Astrocyte of the hippocampus (primary cell): Measurements from ENCODE around the gene DCLK1.
"Not testable (repeated sequence)": the region's sequence is repeated elsewhere in the genome, so short reads cannot be mapped to it uniquely, and the experiment has no call there.

Experiments
- DNase-seq: peaks from one replicate; pipeline ENCODE4 v3.0.0; 2011; ENCODE audit warnings: low read depth, low spot score

The DCLK1 gene

GRCh38 chr13:36088001-36088400 lies 43.2 kb downstream of the DCLK1 start:
- no peak for DNase-seq

DNA sequence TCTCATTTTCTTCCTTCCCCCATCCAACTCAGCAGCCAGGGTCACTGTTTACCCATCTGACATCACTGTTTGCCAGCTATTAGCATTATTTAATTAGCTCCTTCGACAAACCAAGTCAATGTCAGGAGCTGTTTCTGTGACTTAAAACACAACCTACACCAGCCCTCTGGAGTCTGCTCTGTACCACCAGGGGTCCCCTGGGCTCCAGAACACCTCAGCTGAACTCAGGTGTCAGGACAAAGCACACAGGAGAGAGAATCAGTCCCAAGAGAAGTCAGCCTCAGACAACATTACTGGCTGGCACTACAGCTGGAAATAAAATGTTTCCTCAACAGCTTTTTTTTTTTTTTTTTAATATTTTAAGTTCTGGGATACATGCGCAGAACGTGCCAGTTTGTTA lies 45.1 kb downstream of the DCLK1 start:
- DNase-seq: no peak

- DNase-seq: no peak
Observed at GRCh38 chr13:36084131-36084530, 47.1 kb downstream of the DCLK1 start.

DNA sequence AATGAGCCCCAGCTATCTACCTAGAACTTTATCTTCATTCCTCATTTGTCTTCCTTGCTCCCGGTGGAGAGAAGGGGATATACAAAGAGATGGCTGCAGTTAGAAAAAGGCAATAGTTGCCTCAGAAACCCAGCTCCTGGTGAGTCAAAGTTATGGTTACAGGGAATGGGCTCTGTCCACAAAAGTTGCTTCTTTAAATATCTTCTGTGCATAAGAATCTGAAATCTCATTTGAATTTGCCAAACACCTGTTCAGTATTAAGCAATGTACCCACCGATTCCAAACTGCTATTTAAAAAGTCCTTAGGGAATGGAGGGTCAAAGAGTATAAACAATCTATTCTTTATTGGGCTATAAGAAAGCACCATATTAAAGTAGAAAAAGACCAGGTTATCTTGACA lies 48.4 kb downstream of the DCLK1 start:
- DNase-seq: no peak

GRCh38 chr13:36082396-36082795 lies 48.8 kb downstream of the DCLK1 start:
- peak; percentile 43 for DNase-seq

DNA sequence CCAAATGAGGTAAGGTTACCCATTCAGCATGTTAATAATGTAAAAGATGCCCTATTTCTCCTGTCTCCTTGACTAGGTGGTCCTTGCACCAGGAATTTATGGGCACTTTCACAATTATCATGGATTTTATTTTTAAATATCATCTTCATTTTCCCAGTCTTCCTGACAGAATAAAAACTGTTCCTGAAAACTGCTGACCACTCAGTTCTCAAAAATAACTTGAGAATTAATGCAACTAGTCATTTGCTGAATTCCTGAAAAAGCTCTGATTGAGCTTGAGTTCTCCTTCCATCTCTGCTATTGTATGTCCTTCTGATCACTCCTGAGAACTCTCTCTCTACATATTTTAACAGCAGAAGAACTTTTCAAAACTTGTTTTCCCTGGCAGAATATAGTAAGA lies 55.0 kb downstream of the DCLK1 start:
- DNase-seq: no peak

- peak; percentile 63 for DNase-seq
Observed at GRCh38 chr13:36074659-36075058, 56.5 kb downstream of the DCLK1 start.

GRCh38 chr13:36072152-36072935 lies 58.8 kb downstream of the DCLK1 start:
- no peak for DNase-seq

DNA sequence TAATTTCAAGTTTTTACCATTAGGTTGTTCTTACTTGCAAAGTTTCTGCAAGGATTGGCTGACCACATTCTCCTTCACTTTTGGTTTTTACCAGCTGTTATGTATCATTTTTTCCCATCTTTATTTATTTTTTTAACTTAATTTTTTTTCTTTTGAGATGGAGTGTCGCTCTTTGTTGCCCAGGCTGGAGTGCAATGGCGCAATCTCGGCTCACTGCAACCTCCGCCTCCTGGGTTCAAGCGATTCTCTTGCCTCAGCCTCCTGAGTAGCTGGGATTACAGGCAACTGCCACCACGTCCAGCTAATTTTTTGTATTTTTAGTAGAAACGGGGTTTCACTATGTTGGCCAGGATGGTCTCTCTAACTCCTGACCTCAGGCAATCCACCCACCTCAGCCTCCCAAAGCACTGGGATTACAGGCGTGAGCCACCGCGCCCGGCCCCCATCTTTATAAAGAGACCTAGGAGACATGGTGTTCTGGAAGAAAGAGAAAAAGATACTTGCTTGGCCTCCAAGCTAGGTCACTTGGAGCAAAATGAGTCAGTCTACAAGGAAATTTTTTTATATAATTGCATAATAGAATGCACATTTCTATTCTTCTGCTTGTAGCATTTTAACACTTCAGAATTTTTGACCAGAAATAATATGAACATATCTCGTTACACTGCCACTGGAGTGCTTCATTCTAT lies 60.5 kb downstream of the DCLK1 start:
- DNase-seq: not testable (repeated sequence)

- no peak for DNase-seq
Observed at GRCh38 chr13:36069881-36070366, 61.3 kb downstream of the DCLK1 start.

- DNase-seq: no peak
Observed at GRCh38 chr13:36068991-36069390, 62.2 kb downstream of the DCLK1 start.

- no peak for DNase-seq
Observed at GRCh38 chr13:36068566-36068965, 62.6 kb downstream of the DCLK1 start.

GRCh38 chr13:36067746-36068381 lies 63.3 kb downstream of the DCLK1 start:
- no peak for DNase-seq

DNA sequence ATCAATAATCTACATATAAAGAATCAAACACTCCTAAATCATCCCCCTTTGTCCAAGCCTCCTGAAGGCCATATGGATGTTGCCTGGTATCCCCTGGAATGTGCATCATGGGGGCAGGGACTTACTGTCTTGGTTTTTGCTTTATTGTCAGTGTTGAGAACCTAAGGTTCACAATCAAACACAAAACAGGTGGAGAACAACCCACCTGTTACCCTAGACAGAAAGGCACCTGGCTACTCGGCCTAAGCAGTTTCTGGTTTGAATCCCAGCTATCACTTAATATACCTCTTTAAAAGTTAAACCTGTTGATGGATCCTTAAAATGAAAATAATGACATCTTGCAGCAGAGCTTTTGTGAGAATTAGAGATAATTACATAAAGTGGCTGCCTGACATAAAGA lies 68.9 kb downstream of the DCLK1 start:
- DNase-seq: no peak

DNA sequence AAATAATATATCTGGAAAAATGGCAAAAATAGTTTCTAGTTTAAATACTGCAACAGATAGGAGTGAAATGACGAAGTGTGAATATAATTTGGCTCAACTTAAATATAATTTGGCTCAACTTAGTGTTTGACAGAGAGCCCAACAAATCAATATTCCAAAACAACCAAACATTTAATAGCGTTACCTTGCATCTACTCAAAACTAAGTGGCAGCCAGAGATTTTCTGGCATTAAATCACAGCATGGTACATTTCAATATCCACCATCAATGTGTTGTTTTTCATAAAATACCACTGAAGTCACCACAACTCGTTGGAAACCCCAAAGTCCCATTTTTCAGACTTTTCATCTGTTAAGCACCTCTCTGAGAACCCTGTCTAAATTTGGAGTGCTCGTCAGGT lies 69.6 kb downstream of the DCLK1 start:
- DNase-seq: no peak

DNA sequence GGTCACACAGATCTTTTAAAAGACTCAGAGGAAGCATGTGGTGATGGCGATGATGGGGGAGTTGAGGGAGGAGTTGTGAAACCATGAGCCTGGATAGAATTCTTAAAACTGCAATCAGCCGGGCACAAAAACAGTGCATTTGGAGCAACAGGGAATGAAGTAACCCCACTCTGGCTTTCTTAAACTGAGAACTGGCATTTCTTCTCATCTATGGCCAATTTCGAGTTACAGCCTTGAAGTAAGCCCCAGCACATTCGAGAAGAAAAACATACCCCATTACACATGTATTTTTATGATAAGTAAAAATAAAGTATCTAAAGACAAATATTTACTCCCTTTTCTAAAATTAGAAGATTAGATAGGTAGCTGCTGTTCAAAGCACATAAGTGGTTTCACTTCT lies 70.1 kb downstream of the DCLK1 start:
- DNase-seq: no peak

- DNase-seq: peak; percentile 75
Observed at GRCh38 chr13:36059321-36059720, 71.9 kb downstream of the DCLK1 start.

GRCh38 chr13:36058116-36058515 lies 73.1 kb downstream of the DCLK1 start:
- no peak for DNase-seq

DNA sequence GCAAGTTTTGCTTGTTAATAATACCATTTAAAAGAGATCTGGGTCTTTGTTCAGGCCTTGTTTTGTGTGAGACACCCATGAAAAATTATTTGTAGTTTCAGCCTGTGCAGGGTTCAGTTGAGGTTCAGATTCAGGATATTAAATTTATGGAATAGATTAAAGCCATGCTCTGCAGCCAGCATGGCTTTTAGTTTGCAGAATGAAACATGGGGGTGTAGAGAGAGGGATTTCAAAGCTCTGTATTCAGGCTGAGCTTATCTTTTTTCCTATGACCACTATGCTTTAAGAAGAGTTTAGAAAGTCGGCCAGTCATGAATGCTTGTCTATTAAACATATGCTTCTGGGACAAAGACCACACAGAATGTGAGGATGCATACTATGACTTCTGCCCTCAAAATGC lies 73.6 kb downstream of the DCLK1 start:
- no peak for DNase-seq

DNA sequence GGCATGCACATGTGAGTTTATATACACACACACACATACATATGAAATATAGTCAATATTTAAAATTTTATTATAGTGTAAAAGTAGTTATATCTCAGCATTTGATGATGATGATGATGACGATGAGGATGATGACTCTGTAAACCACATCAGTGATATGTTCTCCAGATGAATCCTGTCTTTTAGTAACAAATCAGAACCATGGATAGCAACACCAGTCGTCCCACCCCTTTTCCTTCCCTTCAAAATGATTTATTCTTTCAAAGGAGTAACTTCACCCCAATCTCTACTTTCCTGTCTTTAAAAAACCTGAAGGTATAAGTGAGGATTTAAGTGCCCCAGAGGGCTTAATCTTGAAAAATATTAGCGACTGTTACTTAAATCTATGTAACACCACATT lies 74.1 kb downstream of the DCLK1 start:
- peak; percentile 26 for DNase-seq

DNA sequence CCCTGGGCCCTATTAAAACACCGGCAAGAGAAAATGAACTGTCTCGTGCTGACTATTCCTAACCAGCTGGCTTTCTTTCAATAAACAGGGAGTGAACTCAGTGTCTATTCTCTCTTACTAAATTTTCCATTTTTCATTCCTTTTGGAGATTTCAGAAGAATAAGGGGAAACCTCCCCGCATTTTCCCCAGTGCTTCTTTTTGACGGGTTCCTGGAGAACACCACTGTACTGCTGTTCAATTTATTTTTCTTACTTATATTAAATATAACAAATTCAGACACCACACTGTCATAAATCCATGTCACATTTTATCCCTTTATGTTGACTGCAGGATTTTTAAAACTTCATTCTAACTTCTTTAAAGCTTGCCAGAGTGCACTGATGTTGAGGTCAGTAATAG lies 75.8 kb downstream of the DCLK1 start:
- DNase-seq: no peak

DNA sequence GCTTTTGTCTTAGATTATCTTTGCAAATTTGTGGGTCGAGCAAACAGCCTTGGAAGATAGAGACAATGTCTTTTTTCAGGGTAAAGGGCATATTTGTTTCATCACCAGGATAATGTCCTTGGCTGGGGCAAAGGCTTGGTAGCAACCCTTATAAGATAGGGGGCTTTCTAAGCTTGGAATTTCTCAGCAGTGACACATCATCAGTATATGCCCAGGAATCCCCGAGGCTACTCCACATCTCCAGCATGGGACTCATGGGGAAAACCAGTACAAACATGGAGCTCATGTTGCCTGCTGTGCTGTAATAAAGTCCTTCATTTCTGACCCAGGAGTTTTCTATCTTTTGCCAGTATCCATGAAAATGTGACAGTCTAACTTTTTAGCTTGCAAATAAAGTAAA lies 77.1 kb downstream of the DCLK1 start:
- no peak for DNase-seq

- DNase-seq: no peak
Observed at GRCh38 chr13:36051082-36051481, 80.1 kb downstream of the DCLK1 start.
